Measurements from ENCODE around the gene JMJD7.

GRCh38 chr15:41881086-41881485 is 53.2 kb downstream of the JMJD7 start:
- TF ChIP-seq POLR2A (IDR thresholded peaks at IDR 0.05): no peak
- no peak for TF ChIP-seq CTCF (IDR thresholded peaks at IDR 0.05)
